ENCODE measurements around the gene TUBGCP6.
"Not testable (repeated sequence)": the region's sequence is repeated elsewhere in the genome, so short reads cannot be mapped to it uniquely, and the experiment has no call there.

The TUBGCP6 gene

GRCh38 chr22:50209893-50210292, 34.9 kb downstream of the TUBGCP6 start:
- DNase-seq, result peak; percentile 71

GRCh38 chr22:50208939-50209892, 35.6 kb downstream of the TUBGCP6 start:
- DNase-seq, result no peak

- DNase-seq, result no peak
Measured at GRCh38 chr22:50208430-50208938, 36.3 kb downstream of the TUBGCP6 start.

- DNase-seq, result no peak
Measured at GRCh38 chr22:50207383-50208140, 37.3 kb downstream of the TUBGCP6 start.

GRCh38 chr22:50206599-50206998, 38.2 kb downstream of the TUBGCP6 start:
- no peak for DNase-seq

- DNase-seq, result no peak
Measured at GRCh38 chr22:50205781-50206569, 38.8 kb downstream of the TUBGCP6 start.

- not testable (repeated sequence) for DNase-seq
Measured at GRCh38 chr22:50204998-50205397, 39.8 kb downstream of the TUBGCP6 start.

GRCh38 chr22:50204571-50204970, 40.3 kb downstream of the TUBGCP6 start:
- DNase-seq, result no peak

- DNase-seq, result no peak
Measured at GRCh38 chr22:50203288-50203687, 41.5 kb downstream of the TUBGCP6 start.

- DNase-seq, result no peak
Measured at GRCh38 chr22:50202130-50202666, 42.6 kb downstream of the TUBGCP6 start.

- DNase-seq, result peak; percentile 21
Measured at GRCh38 chr22:50201191-50202129, 43.4 kb downstream of the TUBGCP6 start.

GRCh38 chr22:50200461-50201190, 44.2 kb downstream of the TUBGCP6 start, which contains the start of gene SELENOO:
SELENOO (plus strand) TSS chr22:50201011; CDS start chr22:50201037, 26 bp downstream.
- peak; percentile 93 for DNase-seq

- no peak for DNase-seq
Measured at GRCh38 chr22:50199829-50200460, 44.9 kb downstream of the TUBGCP6 start.

- DNase-seq, result no peak
Measured at GRCh38 chr22:50199251-50199721, 45.5 kb downstream of the TUBGCP6 start.

- no peak for DNase-seq
Measured at GRCh38 chr22:50198624-50199017, 46.2 kb downstream of the TUBGCP6 start.

- no peak for DNase-seq
Measured at GRCh38 chr22:50197856-50198623, 46.8 kb downstream of the TUBGCP6 start.

GRCh38 chr22:50197000-50197800, 47.6 kb downstream of the TUBGCP6 start:
- no peak for DNase-seq

GRCh38 chr22:50196256-50196655, 48.6 kb downstream of the TUBGCP6 start:
- DNase-seq, result no peak

Measured in activated naive CD4-positive, alpha-beta T cell treated with Interleukin-2 at 50 U/mL for 16 hours (primary cell).